Breast epithelium (tissue), 3 donors: ENCODE measurements around the gene PIR.

Experiments
- POLR2A ChIP-seq: fragments of 450-650 bp; IDR thresholded peaks from one replicate; pipeline ENCODE4 v1.6.1; 2016; ENCODE audit warnings: antibody characterized with exemption, mild to moderate bottlenecking, moderate library complexity
- POLR2AphosphoS5 ChIP-seq, 3 donors: sonication (generic); formaldehyde crosslinking; IDR thresholded peaks; one replicate each; pipeline ENCODE4 v1.6.1; 2017; ENCODE audit warnings: antibody characterized with exemption in 3 of 3
- TF ChIP-seq, protein P1 (sequence below), 3 donors: fragments of 450-650 bp; IDR thresholded peaks; one replicate each; pipeline ENCODE4 v1.5.1; 2016 to 2017; ENCODE audit warnings: antibody characterized with exemption in 3 of 3, mild to moderate bottlenecking in 3 of 3, moderate library complexity in 3 of 3

GRCh38 chrX:15448010-15448639, 45.0 kb downstream of the PIR start:
- no peak for TF ChIP-seq POLR2A
- TF ChIP-seq, protein P1, sequence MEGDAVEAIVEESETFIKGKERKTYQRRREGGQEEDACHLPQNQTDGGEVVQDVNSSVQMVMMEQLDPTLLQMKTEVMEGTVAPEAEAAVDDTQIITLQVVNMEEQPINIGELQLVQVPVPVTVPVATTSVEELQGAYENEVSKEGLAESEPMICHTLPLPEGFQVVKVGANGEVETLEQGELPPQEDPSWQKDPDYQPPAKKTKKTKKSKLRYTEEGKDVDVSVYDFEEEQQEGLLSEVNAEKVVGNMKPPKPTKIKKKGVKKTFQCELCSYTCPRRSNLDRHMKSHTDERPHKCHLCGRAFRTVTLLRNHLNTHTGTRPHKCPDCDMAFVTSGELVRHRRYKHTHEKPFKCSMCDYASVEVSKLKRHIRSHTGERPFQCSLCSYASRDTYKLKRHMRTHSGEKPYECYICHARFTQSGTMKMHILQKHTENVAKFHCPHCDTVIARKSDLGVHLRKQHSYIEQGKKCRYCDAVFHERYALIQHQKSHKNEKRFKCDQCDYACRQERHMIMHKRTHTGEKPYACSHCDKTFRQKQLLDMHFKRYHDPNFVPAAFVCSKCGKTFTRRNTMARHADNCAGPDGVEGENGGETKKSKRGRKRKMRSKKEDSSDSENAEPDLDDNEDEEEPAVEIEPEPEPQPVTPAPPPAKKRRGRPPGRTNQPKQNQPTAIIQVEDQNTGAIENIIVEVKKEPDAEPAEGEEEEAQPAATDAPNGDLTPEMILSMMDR (IDR thresholded peaks at IDR 0.05), result no peak
- no peak for TF ChIP-seq POLR2AphosphoS5 (IDR thresholded peaks at IDR 0.05)
